Right atrium auricular region (tissue), 2 donors: ENCODE results near the gene SLC35F6. TPM values are rescaled to one million over a fixed set of nuclear protein-coding genes. Genes with fewer than 3 reads are reported as not detected.

ENCODE experiments used
- DNase-seq: peaks from one replicate; pipeline ENCODE4 v3.0.0-alpha.2; 2019; ENCODE audit warnings: low spot score
- H3K27ac ChIP-seq, 2 donors: fragments of 200-600 bp; sonication (generic); 1 replicate in 1 of 2; 2 replicates in 1 of 2; pipeline ENCODE4 v1.5.1; 2016 to 2019
- H3K27me3 ChIP-seq, 2 donors: fragments of 200-600 bp; sonication (generic); one replicate each; pipeline versions ENCODE4 v1.5.1 to v1.6.0; 2017 to 2019
- H3K36me3 ChIP-seq: fragments of 200-600 bp; sonication (generic); one replicate; pipeline ENCODE4 v1.5.1; 2016
- H3K4me1 ChIP-seq, 2 donors: fragments of 200-600 bp; sonication (generic); one replicate each; pipeline versions ENCODE4 v1.5.1 to v1.6.0; 2017 to 2019
- H3K4me3 ChIP-seq, 2 donors: fragments of 200-600 bp; sonication (generic); 1 replicate in 1 of 2; 2 replicates in 1 of 2; pipeline ENCODE4 v1.5.1; 2017 to 2019; ENCODE audit warnings: mild to moderate bottlenecking in 1 of 2, moderate library complexity in 1 of 2
- H3K9me3 ChIP-seq, 2 donors: fragments of 200-600 bp; sonication (generic); one replicate each; pipeline ENCODE4 v1.5.1; 2019
- total RNA-seq, 2 donors: library from RNA; depleted of rRNA; stranded (reverse); fragments of >200 nt; gene quantifications; one replicate each; pipeline ENCODE4 v1.1.0, GENCODE V29; 2016
- TF ChIP-seq, protein P1 (sequence below), 2 donors: fragments of 200-600 bp; sonication (generic); IDR thresholded peaks; one replicate each; pipeline ENCODE4 v1.5.1; 2019; ENCODE audit warnings: antibody characterized with exemption in 2 of 2

SLC35F6 gene
- total RNA-seq, 2 donors from 2014 or later: 34.2 to 55.7 TPM

DNA sequence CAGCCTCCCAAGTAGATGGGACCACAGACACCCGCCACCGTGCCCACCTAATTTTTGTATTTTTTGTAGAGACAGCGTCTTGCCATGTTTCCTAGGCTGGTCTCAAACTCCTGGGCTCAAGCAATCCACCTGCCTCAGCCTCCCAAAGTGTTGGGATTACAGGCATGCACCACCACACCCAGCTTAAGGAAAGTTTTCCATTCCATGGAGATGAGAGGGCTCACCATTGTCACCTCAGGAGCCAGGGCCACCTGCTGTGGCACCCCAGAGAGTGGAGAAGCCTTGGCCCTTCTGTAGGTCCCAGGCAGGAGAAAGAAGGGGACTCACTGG is 4.6 kb downstream of the SLC35F6 start:
- TF ChIP-seq, protein P1, sequence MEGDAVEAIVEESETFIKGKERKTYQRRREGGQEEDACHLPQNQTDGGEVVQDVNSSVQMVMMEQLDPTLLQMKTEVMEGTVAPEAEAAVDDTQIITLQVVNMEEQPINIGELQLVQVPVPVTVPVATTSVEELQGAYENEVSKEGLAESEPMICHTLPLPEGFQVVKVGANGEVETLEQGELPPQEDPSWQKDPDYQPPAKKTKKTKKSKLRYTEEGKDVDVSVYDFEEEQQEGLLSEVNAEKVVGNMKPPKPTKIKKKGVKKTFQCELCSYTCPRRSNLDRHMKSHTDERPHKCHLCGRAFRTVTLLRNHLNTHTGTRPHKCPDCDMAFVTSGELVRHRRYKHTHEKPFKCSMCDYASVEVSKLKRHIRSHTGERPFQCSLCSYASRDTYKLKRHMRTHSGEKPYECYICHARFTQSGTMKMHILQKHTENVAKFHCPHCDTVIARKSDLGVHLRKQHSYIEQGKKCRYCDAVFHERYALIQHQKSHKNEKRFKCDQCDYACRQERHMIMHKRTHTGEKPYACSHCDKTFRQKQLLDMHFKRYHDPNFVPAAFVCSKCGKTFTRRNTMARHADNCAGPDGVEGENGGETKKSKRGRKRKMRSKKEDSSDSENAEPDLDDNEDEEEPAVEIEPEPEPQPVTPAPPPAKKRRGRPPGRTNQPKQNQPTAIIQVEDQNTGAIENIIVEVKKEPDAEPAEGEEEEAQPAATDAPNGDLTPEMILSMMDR (IDR thresholded peaks at IDR 0.05): no peak
- Histone ChIP-seq H3K36me3 (no peaks in the 10 kb centered on the region), H3K9me3 (no peaks in the 10 kb centered on the region), H3K27me3 (no peaks in the 10 kb centered on the region), H3K4me1 (peaks cover 0 to 83% of the 10 kb centered on the region in 2 donors), H3K4me3 (no peak overlapping the region), H3K27ac (peak overlapping the region; percentile 93 to 94)
- no peak for DNase-seq

DNA sequence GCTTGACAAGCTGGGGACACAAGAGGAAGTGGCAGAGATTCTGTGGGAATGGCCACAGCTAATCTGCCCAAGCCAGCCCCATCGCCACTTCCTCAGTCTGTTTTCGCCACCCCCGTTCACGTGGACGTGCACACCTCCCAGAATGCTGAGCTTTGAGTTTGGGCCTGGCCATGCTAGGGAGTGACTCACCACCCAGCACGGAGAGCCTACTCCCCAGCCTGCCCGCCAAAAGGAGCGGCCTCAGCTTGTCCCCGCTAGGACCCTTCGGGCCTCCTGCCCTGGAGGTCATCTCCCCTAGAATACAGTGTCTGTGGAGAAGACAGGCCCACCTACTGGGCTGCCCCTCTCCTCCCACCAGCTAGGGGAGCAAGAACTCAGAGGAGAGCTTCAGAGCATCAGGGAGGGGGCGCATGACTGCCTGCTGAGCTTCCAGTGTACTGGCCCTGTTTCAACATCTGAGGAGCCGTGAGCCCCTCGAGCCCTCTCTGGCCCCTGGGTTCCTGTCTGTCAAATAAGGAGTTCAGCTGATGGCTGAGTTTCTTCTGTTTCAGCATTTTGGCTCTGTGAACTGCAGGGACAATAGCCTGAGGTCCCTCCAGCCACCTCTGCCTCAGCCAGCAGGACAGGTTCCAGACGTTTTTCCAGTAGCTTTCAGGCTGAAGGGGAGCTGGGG is 5.1 kb downstream of the SLC35F6 start:
- TF ChIP-seq, protein P1 (IDR thresholded peaks at IDR 0.05): no peak
- H3K36me3 ChIP-seq: peaks cover 3% of the 10 kb centered on the region
- no peak overlapping the region for H3K4me3 ChIP-seq
- H3K27ac ChIP-seq: peak overlapping the region; percentile 93 to 94
- DNase-seq: peak; percentile 93
- H3K4me1 ChIP-seq: peaks cover 0 to 86% of the 10 kb centered on the region in 2 donors
- no peaks in the 10 kb centered on the region for H3K9me3 ChIP-seq
- no peaks in the 10 kb centered on the region for H3K27me3 ChIP-seq

DNA sequence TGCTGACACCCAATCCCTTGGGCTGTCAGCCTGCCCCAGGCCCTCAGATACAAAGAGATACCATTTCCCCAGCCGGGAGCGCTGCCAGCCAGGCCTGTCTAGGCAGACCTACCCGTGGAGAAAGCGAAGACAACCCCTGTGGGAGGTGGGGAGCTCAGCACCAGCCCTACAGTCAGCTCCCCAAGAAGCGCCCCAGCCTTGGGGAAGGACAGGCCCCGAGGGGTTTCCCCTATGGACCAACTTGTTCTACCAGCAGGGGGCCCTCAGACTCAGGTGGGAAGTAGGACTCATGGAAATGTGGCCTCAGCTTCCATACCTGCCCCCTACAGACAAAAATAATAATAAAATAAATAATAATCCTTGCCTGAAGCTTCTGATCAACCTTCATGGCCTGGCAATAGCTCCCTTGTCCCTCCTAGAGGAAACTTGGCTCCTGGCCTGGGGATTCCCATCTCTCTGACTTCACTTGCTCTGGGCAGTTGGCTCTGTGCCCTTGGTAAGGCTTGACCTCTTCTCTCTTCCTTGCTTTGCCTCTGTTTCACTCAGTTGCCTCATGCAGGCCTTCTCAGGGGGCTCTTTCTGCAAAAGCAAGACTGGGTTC is 7.0 kb downstream of the SLC35F6 start:
- Histone ChIP-seq H3K4me3 (no peak overlapping the region), H3K36me3 (peaks cover 21% of the 10 kb centered on the region), H3K9me3 (no peaks in the 10 kb centered on the region), H3K27me3 (no peaks in the 10 kb centered on the region), H3K27ac (peak overlapping the region; percentile 93 to 94), H3K4me1 (peaks cover 0 to 82% of the 10 kb centered on the region in 2 donors)
- DNase-seq: peak; percentile 89
- TF ChIP-seq, protein P1 (IDR thresholded peaks at IDR 0.05): peak in 1 of 2 donors; percentile 47

DNA sequence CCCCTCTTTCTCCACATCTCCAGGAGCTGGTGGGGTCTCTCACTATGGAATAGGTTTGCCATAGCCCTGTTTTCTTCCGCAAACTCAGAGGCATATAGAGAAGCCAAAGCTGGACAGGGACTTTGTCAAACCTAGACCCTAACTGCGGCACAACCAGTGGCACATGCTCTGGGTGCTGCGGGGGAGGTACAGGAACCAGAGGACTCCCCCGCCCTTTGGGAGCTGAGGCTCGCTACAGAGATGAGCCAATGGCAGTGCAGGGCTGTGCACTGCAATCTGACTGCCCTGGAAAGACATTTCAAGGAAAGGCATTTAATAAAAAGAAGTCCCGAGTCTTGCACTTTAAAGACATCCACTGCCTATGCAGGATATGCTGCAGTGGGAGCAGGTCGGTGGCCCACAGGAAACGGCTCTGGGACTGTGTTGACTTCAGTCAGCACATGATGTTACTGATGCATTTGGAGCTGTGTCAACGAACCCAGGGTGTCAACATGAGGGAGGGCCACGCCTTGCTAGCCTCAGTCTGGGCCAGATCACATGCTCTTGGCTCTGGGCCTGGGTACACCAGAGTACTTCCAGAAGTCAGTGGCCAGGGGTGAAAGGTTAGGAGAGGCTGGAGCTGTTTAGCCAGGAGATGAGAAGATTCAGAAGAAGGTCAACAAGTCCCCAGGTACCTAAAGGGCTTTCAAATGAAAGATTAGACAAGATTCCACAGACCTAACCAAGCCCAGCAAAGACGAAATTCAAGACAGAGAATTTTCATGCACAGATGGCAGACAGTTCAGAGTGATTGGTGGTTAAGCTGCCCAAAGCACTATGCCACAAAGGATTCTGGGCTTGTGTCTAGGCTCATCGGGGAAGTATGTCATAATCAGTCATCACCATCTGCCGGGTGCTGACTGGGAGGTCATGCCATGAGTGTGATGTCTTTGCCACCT is 8.2 kb downstream of the SLC35F6 start:
- Histone ChIP-seq H3K36me3 (peaks cover 34% of the 10 kb centered on the region), H3K27me3 (no peaks in the 10 kb centered on the region), H3K27ac (peak overlapping the region; percentile 93 to 94), H3K9me3 (no peaks in the 10 kb centered on the region), H3K4me1 (peaks cover 0 to 75% of the 10 kb centered on the region in 2 donors), H3K4me3 (peak overlapping the region in 1 of 2 donors; percentile 7)
- TF ChIP-seq, protein P1 (IDR thresholded peaks at IDR 0.05): no peak
- DNase-seq: peak; percentile 99

DNA sequence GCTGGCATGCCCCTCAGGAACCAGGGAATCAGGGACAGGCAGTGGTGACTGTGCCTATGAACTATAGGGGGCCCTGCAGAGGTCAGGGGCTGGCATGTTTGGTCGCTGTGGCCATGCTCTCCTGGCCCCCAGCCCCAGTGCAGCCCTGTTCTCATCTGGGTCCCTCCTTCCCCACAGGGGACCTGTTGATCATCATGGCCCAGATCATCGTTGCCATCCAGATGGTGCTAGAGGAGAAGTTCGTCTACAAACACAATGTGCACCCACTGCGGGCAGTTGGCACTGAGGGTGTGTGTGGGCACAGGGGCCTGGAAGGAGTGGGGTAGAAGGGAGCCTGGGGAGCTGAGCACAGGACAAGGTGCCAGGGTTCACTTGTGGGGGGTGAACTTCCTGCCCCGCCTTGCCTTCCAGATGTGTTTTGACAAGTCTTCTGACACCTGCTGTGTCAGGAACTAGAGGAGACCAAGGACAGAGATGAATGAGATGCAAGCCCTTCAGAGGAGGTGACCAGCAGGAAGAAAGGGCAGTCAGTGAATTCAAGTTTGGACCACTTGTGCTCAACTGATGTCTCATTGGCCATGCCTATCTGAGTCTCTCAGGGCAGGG is 12.2 kb downstream of the SLC35F6 start:
- H3K4me1 ChIP-seq: peaks cover 0 to 37% of the 10 kb centered on the region in 2 donors
- TF ChIP-seq, protein P1 (IDR thresholded peaks at IDR 0.05): no peak
- H3K27ac ChIP-seq: no peak overlapping the region
- H3K9me3 ChIP-seq: no peaks in the 10 kb centered on the region
- no peak for DNase-seq
- no peak overlapping the region for H3K4me3 ChIP-seq
- peaks cover 73% of the 10 kb centered on the region for H3K36me3 ChIP-seq
- H3K27me3 ChIP-seq: no peaks in the 10 kb centered on the region
